HG03558 (cell line): ENCODE results near the gene FAM72A.
A peak's percentile ranks its signal among the peaks of the same experiment; 100 is the strongest.
"Not testable (repeated sequence)": the region's sequence is repeated elsewhere in the genome, so short reads cannot be mapped to it uniquely, and the experiment has no call there.

Source experiments
- ATAC-seq: cut with Tn5 transposase; IDR thresholded peaks from one replicate; pipeline ENCODE4 v1.9.1; 2021; ENCODE audit warnings: moderate number of reproducible peaks; ENCODE audit not compliant: unreplicated experiment; ENCODE audit errors: extremely low read depth

FAM72A gene

DNA sequence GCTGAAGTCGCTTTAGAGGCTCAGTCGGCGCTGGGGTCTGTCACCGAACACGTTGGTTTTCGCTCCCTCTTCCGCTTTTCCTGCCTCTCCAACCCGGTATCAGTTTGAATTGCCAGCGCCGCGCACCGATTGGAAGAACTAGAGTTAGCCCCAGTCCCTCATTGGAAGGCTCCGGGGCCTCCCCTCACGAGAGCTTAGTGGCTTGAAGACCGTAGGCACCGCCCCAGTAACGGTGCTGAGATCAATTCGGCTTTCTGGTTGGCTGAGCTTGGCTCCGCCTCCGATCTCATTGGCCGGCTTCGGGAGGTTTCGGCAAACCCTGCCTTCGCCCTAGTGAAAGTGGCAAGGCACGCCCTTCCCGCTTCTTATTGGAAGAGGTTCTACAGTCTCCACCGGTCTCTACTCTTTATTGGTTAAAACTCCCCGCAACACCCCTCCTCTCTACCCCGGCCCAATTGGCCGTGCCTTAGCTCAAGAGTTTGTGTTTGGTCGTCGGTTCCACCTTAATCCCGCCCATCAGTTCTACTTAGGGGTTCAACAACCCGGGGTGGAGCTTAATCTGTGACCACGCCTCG, at the start of gene FAM72A:
Gene FAM72A (minus strand): TSS at position 51 of the 575 bp plus-strand sequence. CDS start 814 bp downstream, outside the sequence.
- peak; percentile 72 for ATAC-seq

DNA sequence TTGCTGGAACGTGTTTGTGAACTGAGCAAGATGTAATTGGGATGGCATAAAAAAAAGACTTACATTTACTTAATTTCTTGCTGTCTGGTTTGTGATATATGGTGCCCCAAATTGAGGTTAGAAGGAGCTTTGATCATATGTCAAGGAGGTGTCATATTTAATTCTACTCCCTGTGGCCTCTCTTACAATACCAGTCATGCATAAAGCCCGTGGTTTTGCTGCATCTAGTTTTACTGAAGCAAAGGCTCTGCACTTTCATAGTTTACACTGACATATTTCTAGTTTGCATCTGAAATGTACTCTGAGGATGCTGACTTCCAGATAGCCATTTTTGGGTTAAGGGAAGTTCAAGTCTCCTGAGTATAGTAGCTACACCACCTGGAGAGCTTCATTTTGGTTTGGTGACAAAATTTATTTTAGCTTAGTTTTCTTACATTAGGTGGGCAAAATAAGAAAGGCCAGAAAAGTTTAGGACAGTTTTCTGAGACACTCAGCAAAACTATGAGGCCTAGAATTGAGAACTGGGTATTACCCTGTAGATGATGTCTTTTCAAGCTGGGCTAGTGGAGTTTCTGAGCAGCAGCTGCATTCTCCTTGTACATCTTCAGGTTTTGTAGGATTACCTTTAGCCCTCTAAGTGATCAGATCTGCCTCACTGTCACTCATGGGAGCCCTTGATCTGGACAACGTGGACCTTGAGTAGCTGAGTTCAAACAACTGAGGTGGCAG, 48.5 kb upstream of the FAM72A start:
- not testable (repeated sequence) for ATAC-seq

DNA sequence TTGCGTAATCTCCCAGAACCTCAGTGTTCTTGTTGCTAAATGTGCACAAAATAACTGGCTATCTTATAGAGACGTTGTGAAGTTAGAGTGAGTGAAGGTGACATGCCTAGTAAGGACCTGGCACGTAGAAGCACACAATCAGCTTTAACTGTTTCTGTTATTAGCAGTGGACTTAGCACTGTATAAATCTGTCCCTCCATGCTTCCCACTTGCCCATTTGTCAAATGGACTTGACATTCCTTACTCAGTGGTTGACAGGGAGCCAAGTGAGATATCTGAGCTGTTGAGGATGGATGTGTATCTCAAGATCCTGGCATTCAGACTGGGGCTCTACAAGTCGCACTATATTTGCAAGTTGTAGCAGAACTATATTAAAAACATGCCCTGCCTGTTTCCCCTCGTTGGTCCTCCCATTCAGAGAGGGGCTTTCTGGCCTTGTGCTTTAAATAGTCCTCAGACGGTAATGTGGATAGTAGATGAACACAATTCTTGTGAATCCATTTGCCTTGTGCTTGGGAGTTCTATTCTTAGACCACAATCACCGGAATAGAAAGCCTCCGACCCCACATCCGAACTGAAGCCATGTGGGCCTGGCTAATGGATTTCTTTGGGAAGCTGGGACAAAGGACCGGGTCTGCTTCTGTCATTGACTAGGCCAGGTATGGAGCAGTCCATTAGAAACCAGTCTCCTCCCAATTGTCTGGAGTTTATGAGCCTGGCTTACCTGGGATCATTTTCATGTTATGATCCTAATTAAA, 43.7 kb upstream of the FAM72A start:
- ATAC-seq: not testable (repeated sequence)

DNA sequence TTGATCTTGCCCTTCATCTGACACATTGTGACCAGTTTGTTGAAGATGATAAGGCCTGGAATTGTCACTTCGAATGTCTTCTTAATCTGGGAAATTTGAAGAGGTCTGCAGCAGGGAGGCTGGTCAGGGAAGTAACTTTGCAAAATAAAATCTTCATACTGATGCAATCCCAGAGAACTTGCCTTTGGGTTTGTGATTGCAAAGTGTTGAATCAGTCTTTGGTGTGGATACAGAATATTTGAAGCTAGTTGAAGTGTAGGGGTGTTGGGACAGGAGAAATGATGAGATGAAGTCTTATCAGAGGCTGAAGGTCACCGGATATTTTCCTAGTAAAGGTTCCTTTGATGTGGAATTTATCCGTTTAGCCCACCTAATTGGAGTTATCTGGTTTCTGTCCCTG, 42.8 kb upstream of the FAM72A start:
- not testable (repeated sequence) for ATAC-seq

DNA sequence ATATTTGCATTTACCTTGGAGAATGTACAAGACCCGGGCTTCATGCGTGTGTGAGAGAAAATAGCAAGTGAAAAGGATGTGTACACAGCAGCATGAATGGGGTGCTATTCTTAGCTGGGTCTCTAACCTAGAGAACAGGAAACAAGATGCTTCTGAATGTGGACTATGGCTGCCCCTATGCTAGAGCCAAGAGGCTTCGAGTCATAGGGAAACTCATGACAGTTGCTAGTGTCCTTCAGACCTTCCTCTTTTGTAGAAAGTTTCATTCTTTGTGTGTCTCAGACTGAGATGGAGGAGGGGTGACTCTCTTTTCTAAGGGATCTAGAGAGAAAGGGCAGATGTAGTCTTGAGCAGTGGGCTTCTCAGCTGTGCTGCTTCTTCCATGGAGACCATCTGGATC, 40.7 kb upstream of the FAM72A start:
- peak; percentile 98 for ATAC-seq

DNA sequence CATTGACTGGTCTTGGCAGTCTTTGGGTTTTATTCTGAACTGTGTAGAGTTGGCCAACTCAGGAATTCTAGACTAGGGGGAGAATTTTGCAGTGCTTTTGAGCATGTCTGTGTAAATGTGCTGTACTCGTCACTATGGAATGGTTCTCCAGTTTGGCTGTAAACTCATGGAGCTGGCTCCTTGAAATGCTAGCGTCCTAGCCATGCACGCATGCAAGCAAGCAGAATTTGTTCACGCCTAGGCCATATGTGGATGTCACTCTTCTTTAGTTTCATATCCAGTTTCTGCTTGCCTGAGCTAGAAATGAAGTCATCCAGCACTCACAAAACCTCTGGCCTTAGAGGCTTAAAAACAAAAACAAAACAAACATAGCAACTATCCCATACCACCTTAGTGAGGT, 37.6 kb upstream of the FAM72A start:
- not testable (repeated sequence) for ATAC-seq

DNA sequence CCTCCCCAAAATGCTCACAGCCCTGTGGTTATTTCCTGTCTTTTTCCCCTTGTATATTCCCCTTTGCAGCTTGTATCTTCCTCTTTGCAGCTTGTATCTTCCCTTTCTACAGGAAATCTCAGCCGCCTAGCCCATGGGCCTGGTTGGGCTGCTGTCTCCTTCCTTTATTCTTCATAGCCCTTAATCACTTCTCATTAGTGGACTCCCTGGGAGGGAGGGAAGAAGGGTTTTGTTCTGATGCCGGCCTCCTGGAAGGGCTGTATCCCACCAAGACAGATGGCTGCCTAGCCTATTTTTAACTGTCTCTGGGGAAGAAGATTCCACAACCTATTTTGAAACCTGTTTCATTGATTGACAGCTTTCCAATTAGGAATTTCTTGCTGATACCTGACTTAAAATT, 32.6 kb upstream of the FAM72A start:
- not testable (repeated sequence) for ATAC-seq

DNA sequence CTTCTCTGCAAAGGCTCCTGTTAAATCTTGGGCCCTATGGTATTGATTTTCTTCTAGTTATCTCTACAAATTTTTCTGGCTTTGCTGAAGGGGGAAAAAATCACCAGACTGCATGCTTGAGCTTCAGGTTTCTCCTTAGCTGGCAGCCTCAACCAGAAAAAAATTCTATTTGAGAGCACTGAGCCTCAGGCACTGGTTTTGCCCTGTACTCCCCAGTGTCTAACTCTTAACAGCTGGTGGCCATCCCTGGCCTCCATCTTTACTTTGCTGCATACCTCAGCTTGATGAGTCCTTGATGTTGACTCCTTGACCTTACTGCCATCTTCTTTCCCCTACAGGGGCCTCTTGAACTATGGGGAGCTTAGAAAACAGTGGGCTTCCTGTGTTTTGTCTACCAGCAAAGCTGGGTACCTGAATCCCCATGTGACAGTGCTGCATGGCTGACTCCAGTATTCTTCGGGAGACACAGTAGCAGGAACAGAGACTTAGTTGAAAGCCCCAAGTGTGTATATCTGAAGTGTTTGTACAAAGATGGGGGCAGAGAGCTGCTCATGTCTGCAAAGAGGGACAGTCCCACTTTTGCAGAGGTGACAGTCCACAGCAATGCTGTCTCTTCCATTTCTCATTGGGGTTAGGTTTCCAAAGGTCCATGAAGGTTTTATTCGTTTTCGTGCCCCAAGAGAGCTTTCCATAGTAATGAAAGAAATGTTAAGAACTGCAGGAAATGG, 31.7 kb upstream of the FAM72A start:
- not testable (repeated sequence) for ATAC-seq

DNA sequence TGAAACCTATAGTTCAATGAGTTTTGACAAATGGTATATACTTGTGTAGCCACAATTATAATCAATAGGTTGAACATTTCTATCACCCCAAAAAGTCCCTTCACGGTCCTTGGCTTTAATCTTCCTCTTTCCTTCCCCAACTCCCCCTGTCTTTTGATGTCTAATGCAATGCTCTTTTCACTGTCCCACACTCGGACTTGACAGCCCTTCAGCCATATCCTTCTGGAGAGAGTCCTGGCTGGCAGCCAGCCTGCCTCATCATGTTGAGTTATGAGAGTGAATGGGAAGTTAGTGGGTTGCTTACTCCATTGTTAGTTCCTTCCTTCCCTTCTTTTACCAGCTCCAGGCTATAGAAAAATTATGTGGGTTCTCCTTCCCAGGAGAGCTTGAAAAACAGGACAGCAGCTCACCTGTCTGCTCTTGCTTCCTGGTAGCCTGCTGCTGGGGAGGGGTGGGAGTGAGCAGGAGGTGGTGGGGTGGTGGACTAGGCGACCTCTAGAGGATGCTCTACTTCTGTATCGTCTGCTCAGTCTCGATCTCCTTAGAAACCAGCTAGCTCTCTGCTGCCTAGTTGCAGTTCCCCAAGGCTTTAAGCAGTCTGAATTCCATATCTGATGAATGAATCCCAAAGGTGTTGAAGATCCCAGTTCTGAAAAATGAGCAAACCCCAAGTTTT, 30.5 kb upstream of the FAM72A start:
- not testable (repeated sequence) for ATAC-seq

DNA sequence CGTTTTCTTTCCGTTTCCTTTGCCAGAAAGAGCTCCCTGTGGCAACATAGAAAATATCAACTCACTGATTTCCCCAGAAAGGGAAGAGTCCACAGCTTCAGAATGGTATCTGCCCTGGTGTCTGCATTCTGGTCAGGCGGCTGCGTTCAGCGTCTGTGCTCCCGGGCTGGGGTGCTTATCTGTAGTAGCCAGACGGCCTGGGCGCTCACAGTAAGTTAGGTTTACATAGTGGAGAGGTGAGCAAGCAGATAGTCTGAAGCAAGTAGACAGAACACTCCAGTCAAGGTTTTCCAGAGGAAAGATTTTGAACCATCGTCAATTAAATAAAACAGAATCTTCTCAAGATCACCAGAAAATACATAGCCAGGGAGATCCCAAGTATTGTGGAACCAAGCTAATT, 29.4 kb upstream of the FAM72A start:
- ATAC-seq: not testable (repeated sequence)

DNA sequence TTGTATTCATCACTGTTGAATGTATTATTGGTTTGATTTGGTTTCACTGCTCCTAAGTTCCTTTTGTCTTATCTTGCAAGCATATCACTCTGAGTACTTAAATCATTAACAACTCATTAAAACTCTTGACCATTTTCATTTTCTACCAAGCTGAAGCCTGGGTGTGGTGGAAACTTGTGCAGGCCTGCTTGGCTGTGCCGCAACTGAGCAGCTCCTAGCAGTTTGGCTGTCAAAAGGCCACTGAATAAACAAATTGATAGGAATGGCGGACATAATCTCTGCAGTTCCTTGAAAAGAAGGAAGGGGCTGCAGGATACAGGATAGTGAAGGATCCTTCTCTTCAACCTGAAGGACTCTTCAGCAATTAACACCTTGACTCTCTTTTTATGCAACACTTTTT, 26.6 kb upstream of the FAM72A start:
- not testable (repeated sequence) for ATAC-seq

DNA sequence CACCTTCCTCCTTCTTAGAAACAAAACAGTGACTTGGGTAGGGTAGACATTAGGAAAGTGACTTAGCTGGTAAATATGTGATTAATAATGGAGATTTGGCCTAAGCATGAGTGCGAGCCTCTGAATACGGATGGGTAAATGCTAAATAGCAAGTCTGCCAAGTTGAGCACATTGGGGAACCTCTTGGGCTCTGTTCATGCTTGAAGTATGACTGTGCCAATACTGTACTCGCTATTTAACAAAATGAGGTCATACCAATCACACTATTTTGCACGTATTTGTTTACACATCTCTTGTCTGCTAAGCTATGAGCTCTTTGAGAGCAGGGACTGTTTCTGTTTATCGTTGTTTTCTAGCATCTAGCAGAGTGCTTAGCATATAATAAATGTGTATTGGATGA, 24.2 kb upstream of the FAM72A start:
- not testable (repeated sequence) for ATAC-seq

DNA sequence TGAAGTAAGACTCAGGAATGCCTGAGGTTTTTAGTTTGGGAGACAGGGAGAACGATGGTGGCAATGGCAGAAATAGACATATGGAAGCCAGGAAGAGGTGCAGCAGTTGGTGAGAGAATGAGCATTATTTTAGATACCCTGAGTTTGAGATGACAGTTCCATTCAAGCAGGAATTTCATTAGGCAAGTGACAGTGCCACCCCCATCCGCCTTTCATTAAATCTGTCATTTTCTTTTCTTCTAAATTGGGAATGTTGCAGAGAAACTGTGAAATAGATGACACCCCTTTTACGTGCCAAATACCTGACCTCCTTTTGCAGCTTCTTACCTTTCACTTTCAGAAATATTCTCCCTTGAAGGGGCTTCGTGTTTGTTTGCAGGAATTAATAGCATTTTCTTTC, 22.7 kb upstream of the FAM72A start:
- not testable (repeated sequence) for ATAC-seq

DNA sequence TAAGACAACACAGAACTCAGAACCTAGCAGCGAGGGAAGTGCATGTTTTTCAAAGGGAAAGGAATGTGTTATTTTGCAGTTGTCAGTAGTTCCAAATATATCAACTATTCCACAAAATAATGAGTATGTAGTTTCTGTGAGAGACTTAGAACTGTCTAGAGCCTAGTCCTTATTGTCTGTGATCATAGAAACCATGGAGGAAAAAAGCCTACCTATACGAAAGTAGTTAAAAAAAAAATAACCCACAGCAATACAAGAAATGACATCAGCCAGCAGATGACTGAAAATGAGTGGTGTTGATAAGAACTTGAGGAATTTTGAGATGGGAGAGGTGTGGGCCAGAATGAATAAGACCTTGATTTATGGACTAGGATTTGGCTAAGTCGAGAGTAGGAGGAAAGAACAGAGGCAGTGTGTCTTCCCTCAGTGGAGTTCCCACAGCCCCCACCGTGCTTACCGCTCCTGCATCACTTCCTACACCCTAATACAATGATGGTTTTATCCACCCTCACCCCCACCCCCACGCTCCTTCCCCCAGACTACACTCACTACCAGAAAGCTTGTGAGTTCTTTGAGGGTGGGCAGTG, 21.6 kb upstream of the FAM72A start:
- ATAC-seq: not testable (repeated sequence)

DNA sequence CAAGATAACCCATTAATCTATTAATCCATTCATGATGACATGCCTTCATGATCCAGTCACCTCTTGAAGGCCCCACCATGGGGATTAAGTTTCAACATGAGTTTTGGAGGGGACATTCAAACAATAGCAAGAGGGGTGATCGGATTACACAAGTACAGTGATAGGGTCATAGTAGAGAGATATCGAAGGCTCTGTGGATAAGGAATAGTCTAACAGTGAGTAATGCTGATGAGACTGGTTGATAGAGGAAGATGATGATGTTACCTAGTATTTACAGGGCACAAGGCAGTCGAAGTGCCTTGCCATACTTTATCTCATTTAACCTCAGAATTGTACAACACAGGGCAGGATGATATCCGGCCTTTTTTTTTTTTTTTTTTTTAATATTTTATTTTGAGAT, 18.9 kb upstream of the FAM72A start:
- not testable (repeated sequence) for ATAC-seq

DNA sequence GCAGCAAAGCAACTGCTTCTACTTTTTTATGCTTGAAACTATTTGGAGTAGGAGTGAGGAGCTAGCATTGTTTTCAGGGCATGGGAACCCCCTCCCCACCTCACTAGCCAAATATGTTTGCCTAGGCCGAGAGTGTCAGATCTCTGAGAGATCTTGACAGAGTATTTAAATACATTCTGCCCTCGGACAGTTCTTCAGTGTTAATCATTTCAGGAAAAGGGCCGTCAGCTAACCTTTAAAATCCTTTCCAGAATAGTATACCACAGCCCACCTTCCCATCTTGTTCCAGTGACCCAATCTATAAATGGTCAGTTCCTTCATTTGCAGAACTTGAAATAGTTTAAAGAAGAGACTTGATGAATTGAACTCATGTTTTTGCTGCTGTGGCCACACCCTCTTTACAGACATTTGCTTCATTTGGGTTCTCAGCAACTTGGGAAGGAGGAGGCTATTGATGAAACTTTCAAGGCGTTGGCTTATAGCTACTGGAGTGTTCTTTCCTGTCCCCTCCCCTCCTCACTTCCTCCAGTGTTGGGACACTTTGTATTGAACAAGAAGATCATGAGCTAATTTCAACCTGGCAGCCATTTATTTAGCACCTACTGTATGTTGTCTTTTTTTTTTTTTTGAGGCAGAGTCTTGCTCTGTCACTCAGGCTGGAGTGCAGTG, 17.8 kb upstream of the FAM72A start:
- ATAC-seq: not testable (repeated sequence)

DNA sequence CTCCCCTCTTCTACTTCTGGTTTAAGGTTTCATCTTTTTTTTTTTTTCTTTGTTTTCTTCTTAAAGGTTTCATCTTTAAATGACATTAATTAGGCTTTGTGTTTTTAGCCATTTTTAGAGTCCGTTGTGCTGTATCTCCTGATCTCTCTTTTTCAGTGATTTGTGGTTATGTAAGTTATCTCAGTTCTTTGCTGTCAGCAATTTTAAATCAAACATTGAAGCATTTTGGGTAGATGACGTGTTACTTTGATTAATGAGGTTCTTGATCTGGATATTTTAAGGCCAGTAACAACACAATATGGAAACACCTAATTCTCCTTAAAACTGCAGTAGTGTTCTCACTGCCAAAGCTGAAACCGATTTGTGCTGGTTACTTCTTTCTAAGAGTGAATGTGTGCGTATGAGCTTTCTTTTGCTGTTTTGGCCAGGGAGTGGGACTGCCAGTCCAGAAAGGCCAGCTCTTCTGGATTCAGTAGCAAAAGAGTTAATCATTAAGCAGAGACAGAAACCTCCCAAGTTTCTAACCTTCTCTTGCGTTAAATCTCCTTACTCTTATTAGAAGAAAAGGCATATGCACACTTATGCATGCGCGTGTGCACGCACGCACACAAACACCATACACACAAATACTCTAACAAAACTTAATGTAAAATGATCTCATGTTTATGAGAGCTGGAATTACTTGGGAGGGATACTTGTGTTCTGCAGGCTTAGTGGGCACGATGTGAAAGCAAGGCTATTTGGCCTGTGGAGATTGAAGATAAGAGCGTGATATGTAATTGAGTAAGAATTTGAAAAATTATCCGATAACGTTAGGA, 17.1 kb upstream of the FAM72A start:
- ATAC-seq: not testable (repeated sequence)

DNA sequence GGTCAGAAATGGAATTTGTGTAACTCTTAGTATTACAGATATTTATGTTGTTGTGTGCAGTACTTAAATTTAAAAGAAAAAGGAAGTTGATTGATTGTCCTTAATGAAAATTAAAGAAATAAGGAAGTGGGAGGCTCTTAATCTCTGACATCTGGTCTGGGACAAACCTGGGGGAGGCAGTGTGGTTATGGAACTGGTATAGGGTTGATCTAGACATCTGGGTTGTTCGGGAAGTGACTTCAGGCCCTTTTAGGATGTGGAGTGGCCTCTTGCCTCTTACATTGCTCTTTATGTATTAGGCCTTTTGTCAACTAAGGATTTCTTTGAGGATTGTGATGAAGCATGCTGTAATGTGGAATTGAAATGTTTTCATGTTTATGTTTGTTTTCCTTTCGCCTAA, 16.1 kb upstream of the FAM72A start:
- not testable (repeated sequence) for ATAC-seq
